Osteoblast (primary cell): Measurements from ENCODE around the gene DTX3. TPM values are rescaled to one million over a fixed set of nuclear protein-coding genes. Genes with fewer than 3 reads are reported as not detected.
"Not testable (repeated sequence)": the region's sequence is repeated elsewhere in the genome, so short reads cannot be mapped to it uniquely, and the experiment has no call there.

Experiments used
- DNase-seq: peaks from one replicate; pipeline ENCODE4 v3.0.0; 2011; ENCODE audit warnings: low spot score, mixed read lengths; ENCODE audit not compliant: insufficient read length; ENCODE audit errors: missing footprints
- H2AFZ ChIP-seq: 2 replicates; pipeline ENCODE4 v1.6.0; 2011; ENCODE audit warnings: mild to moderate bottlenecking, low read length
- H3K27ac ChIP-seq: 2 replicates; pipeline ENCODE4 v1.5.1; 2011; ENCODE audit warnings: mild to moderate bottlenecking, low read depth, low read length, moderate library complexity
- H3K27me3 ChIP-seq: 2 replicates; pipeline ENCODE4 v1.6.0; 2012; ENCODE audit warnings: mild to moderate bottlenecking, control low read depth, inconsistent platforms, low read length, moderate library complexity; ENCODE audit not compliant: insufficient read depth
- H3K36me3 ChIP-seq: 2 replicates; pipeline ENCODE4 v1.5.1; 2011; ENCODE audit warnings: mild to moderate bottlenecking, low read length, control low read depth, moderate library complexity; ENCODE audit not compliant: insufficient read depth
- H3K4me1 ChIP-seq: 2 replicates; pipeline ENCODE4 v1.5.1; 2011; ENCODE audit warnings: mild to moderate bottlenecking, low read length, control low read depth, moderate library complexity; ENCODE audit not compliant: insufficient read depth
- H3K4me2 ChIP-seq: 2 replicates; pipeline ENCODE4 v1.6.0; 2011; ENCODE audit warnings: mild to moderate bottlenecking, low read length; ENCODE audit not compliant: insufficient read depth
- H3K4me3 ChIP-seq: fragments of 200-600 bp; sonication (generic); 3 replicates; pipeline ENCODE4 v1.5.1; 2012; ENCODE audit warnings: mild to moderate bottlenecking, low read length, inconsistent platforms; ENCODE audit not compliant: insufficient read depth
- H3K79me2 ChIP-seq: 2 replicates; pipeline ENCODE4 v1.6.0; 2012; ENCODE audit warnings: mild to moderate bottlenecking, low read length, control low read depth, inconsistent platforms; ENCODE audit not compliant: insufficient read depth
- H3K9me3 ChIP-seq: 2 replicates; pipeline ENCODE4 v1.5.1; 2011; ENCODE audit warnings: low read depth, low read length, control low read depth
- H4K20me1 ChIP-seq: 2 replicates; pipeline ENCODE4 v1.6.0; 2012; ENCODE audit warnings: mild to moderate bottlenecking, low read length, control low read depth; ENCODE audit not compliant: insufficient read depth
- total RNA-seq: library from RNA; depleted of rRNA; stranded (reverse); fragments of >200 nt; gene quantifications from 2 replicates; pipeline ENCODE4 v1.2.3, GENCODE V29; 2012
- TF ChIP-seq, protein P1 (sequence below): IDR thresholded peaks from 2 replicates; pipeline ENCODE4 v1.5.1; 2011; ENCODE audit warnings: mild to moderate bottlenecking, low read depth, low read length, moderate library complexity; ENCODE audit errors: extremely low read depth

The DTX3 gene, protein sequence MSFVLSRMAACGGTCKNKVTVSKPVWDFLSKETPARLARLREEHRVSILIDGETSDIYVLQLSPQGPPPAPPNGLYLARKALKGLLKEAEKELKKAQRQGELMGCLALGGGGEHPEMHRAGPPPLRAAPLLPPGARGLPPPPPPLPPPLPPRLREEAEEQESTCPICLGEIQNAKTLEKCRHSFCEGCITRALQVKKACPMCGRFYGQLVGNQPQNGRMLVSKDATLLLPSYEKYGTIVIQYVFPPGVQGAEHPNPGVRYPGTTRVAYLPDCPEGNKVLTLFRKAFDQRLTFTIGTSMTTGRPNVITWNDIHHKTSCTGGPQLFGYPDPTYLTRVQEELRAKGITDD
- total RNA-seq: 17.1 and 21.4 TPM in 2 replicates

DNA sequence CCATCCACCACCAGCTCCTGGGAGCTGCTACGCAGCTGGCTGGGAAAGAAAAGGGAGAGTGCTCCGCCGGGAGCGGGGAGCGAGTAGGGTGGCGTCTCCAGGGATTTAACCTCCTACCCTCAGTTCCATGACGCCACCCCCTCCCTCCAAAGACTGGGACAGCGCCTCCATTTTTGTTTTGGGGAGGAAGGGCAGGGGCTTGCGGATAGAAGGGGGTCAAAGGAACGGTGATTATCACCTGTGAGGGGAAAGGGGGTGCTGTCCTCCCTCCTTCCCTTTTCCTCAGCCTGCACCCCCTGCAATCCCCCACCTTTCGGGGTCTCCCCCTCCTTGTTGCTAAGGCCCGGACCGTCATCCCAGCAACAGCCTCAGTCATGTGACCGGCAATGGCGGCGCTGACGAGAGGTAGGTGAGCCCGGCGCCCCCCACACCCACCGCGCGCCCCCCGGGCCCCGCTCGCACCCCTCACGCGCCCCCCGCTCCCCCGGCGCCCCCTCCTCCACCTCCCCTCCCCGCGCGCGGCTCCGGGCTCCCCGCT lies at the start of gene DTX3:
Gene DTX3 (plus strand): TSS at position 371 of the 538 bp plus-strand sequence. CDS start 1,694 bp downstream, outside the sequence.
- Histone ChIP-seq H3K4me2 (peak within 1 kb of the TSS; percentile 96), H3K4me3 (peak within 1 kb of the TSS; percentile 89), H3K36me3 (peaks cover 7% of the 10 kb centered on the region), H3K4me1 (peaks cover 17% of the 10 kb centered on the region), H3K27me3 (no peaks in the 10 kb centered on the region), H4K20me1 (no peaks in the 10 kb centered on the region), H2AFZ (peak within 1 kb of the TSS; percentile 96), H3K79me2 (no peaks in the 10 kb centered on the region), H3K9me3 (no peaks in the 10 kb centered on the region), H3K27ac (peak within 1 kb of the TSS; percentile 86)
- peak; percentile 92 for DNase-seq
- TF ChIP-seq, protein P1, sequence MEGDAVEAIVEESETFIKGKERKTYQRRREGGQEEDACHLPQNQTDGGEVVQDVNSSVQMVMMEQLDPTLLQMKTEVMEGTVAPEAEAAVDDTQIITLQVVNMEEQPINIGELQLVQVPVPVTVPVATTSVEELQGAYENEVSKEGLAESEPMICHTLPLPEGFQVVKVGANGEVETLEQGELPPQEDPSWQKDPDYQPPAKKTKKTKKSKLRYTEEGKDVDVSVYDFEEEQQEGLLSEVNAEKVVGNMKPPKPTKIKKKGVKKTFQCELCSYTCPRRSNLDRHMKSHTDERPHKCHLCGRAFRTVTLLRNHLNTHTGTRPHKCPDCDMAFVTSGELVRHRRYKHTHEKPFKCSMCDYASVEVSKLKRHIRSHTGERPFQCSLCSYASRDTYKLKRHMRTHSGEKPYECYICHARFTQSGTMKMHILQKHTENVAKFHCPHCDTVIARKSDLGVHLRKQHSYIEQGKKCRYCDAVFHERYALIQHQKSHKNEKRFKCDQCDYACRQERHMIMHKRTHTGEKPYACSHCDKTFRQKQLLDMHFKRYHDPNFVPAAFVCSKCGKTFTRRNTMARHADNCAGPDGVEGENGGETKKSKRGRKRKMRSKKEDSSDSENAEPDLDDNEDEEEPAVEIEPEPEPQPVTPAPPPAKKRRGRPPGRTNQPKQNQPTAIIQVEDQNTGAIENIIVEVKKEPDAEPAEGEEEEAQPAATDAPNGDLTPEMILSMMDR: no peak

DNA sequence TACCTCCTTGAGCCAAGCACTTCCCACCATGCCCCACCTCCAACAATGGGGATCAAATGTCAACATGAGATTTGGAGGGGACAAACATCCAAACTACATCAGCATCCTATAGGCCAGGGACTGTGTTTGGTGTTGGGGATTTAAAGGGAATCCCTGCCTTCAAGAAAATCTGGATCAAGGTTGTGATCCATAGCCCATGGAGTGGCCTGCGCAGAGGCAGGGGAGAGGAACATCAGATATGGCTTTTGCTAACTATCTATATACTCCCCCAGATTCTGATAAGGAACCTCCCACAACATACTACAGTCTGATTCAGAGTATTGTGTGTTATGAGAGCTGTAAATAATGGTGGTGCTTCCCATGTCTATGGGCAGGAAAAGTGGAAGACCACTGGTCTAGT lies 49.7 kb upstream of the DTX3 start:
- no peaks in the 10 kb centered on the region for H3K79me2 ChIP-seq
- TF ChIP-seq, protein P1: no peak
- H3K27ac ChIP-seq: no peak overlapping the region
- DNase-seq: no peak
- peaks cover 7% of the 10 kb centered on the region for H3K4me1 ChIP-seq
- no peaks in the 10 kb centered on the region for H4K20me1 ChIP-seq
- peaks cover 15% of the 10 kb centered on the region for H3K27me3 ChIP-seq
- no peaks in the 10 kb centered on the region for H3K9me3 ChIP-seq
- no peak overlapping the region for H3K4me3 ChIP-seq
- no peak overlapping the region for H3K4me2 ChIP-seq
- no peaks in the 10 kb centered on the region for H3K36me3 ChIP-seq
- no peak overlapping the region for H2AFZ ChIP-seq

GRCh38 chr12:57558864-57559263 lies 45.8 kb upstream of the DTX3 start:
- no peak overlapping the region for H2AFZ ChIP-seq
- DNase-seq: no peak
- TF ChIP-seq, protein P1: no peak
- H3K27me3 ChIP-seq: peaks cover 9% of the 10 kb centered on the region
- H3K4me1 ChIP-seq: no peaks in the 10 kb centered on the region
- no peaks in the 10 kb centered on the region for H3K79me2 ChIP-seq
- H4K20me1 ChIP-seq: no peaks in the 10 kb centered on the region
- H3K4me3 ChIP-seq: no peak overlapping the region
- H3K9me3 ChIP-seq: no peaks in the 10 kb centered on the region
- H3K36me3 ChIP-seq: no peaks in the 10 kb centered on the region
- no peak overlapping the region for H3K27ac ChIP-seq
- no peak overlapping the region for H3K4me2 ChIP-seq

DNA sequence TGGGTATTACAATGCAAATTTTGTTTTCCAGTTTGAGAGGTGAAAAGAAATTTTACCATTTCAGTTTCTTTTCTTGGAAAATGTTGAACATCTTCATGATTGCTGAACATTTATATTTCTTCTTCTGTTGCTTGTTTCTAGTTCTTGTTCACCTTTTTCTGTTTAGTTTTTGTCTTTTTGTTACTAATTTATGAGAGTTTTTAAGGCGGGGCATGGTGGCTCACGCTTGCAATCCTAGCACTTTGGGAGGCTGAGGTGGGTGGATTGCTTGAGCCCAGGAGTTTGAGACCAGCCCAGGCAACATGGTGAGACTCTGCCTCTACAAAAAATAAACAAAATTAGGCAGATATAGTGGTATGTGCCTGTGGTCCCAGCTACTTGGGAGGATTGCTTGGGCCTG lies 44.1 kb upstream of the DTX3 start:
- TF ChIP-seq, protein P1: no peak
- Histone ChIP-seq H3K4me3 (no peak overlapping the region), H2AFZ (no peak overlapping the region), H3K9me3 (no peaks in the 10 kb centered on the region), H3K27ac (no peak overlapping the region), H4K20me1 (no peaks in the 10 kb centered on the region), H3K79me2 (no peaks in the 10 kb centered on the region), H3K36me3 (no peaks in the 10 kb centered on the region), H3K4me2 (no peak overlapping the region), H3K27me3 (peaks cover 9% of the 10 kb centered on the region), H3K4me1 (no peaks in the 10 kb centered on the region)
- DNase-seq: no peak

DNA sequence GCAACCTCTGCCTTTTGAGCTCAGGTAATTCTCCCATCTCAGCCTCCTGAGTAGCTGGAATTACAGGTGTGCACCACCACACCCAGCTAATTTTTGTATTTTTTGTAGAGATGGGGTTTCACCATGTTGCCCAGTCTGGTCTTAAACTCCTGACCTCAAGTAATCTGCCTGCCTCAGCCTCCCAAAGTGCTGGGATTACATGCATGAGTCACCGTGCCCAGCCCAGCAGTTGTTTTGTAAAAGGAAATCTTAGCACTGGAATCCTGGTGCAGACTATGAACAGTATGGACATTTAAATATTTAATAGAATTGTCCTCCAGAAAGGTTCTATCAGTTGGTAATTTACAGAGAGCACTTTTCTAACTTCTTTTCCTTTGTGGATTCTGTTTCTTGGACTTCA lies 43.5 kb upstream of the DTX3 start:
- not testable (repeated sequence) for H3K9me3 ChIP-seq, H3K79me2 ChIP-seq, H3K4me3 ChIP-seq, H3K4me1 ChIP-seq, H3K36me3 ChIP-seq, DNase-seq, H3K27ac ChIP-seq, H2AFZ ChIP-seq, H4K20me1 ChIP-seq, H3K27me3 ChIP-seq, H3K4me2 ChIP-seq
